Endothelial cell of umbilical vein (primary cell): ENCODE data around the gene MAX. TPM values are rescaled to one million over a fixed set of nuclear protein-coding genes. Genes with fewer than 3 reads are reported as not detected.

Source experiments
- BruUV-seq: library from RNA; stranded (reverse); fragments of 400-500 nt; replicated peaks from 2 replicates; lab custom pipeline; 2021; lab: Mats Ljungman, UMichigan
- CTCF ChIA-PET: fragments of 300-600, 350-600 bp; sonication (Branson Sonifier 250); formaldehyde crosslinking; loops from one replicate; lab custom pipeline; 2021; ENCODE audit warnings: antibody characterized with exemption, inconsistent platforms; lab: Charles Lee
- POLR2A ChIA-PET: fragments of 300-600, 350-600 bp; sonication (Branson Sonifier 250); formaldehyde crosslinking; loops from one replicate; lab custom pipeline; 2021; ENCODE audit warnings: antibody characterized with exemption, inconsistent platforms; lab: Charles Lee
- DNase-seq: peaks from one replicate; pipeline ENCODE4 v3.0.0-alpha.2; 2011; ENCODE audit warnings: low read depth, low spot score
- FAIRE-seq: peaks from 2 replicates; lab custom pipeline; 2011; peaks lifted over from hg19 to GRCh38; lab: Jason Lieb, UNC
- H2AFZ ChIP-seq: 2 replicates; pipeline ENCODE4 v1.6.0; 2012; ENCODE audit warnings: low read depth, low read length, control low read depth, inconsistent platforms
- H3K27ac ChIP-seq: 2 replicates; pipeline ENCODE4 v1.5.1; 2011; ENCODE audit warnings: low read depth, mild to moderate bottlenecking, control low read depth, low read length, moderate library complexity; ENCODE audit not compliant: insufficient read depth
- H3K27me3 ChIP-seq, 2 experiments: 2 replicates each; pipeline versions ENCODE4 v1.6.0 to v1.6.1; 2011; ENCODE audit warnings: low read length in 2 of 2, mixed read lengths in 1 of 2; ENCODE audit not compliant: control insufficient read depth in 2 of 2, insufficient read depth in 2 of 2
- H3K36me3 ChIP-seq, 2 experiments: 2 replicates in 1 of 2; 3 replicates in 1 of 2; pipeline ENCODE4 v1.5.1; 2011; ENCODE audit warnings: low read length in 2 of 2, mild to moderate bottlenecking in 1 of 2, moderate library complexity in 1 of 2; ENCODE audit not compliant: control insufficient read depth in 2 of 2, insufficient read depth in 2 of 2; ENCODE audit errors: extremely low read depth in 1 of 2
- H3K4me1 ChIP-seq: 3 replicates; pipeline ENCODE4 v1.5.1; 2011; ENCODE audit warnings: mild to moderate bottlenecking, low read length; ENCODE audit not compliant: control insufficient read depth, insufficient read depth; ENCODE audit errors: extremely low read depth
- H3K4me2 ChIP-seq: 2 replicates; pipeline ENCODE4 v1.6.1; 2011; ENCODE audit warnings: low read length, control low read depth, mixed read lengths; ENCODE audit not compliant: insufficient read depth
- H3K4me3 ChIP-seq, 3 experiments: fragments of 200-600 bp in 1 of 3; sonication (generic), shearing (Covaris generic) in 1 of 3; replicated peaks in 1 of 3; 2 replicates each; pipeline ENCODE4 v1.5.1; 2011 to 2016; ENCODE audit warnings: control low read depth in 3 of 3, low read length in 3 of 3, mild to moderate bottlenecking in 2 of 3, inconsistent platforms in 1 of 3, low read depth in 1 of 3, moderate library complexity in 1 of 3; ENCODE audit not compliant: insufficient read depth in 1 of 3
- H3K79me2 ChIP-seq: 2 replicates; pipeline ENCODE4 v1.6.0; 2012; ENCODE audit warnings: low read length, inconsistent platforms; ENCODE audit not compliant: control insufficient read depth, insufficient read depth
- H3K9ac ChIP-seq: replicated peaks from 2 replicates; pipeline ENCODE3; 2011; ENCODE audit warnings: low read length, control low read depth; ENCODE audit not compliant: insufficient read depth; ENCODE audit errors: extremely low read depth
- H3K9me1 ChIP-seq: replicated peaks from 3 replicates; pipeline ENCODE4 v1.6.0; 2011; ENCODE audit warnings: mild to moderate bottlenecking, low read length; ENCODE audit not compliant: control insufficient read depth, insufficient read depth; ENCODE audit errors: extremely low read depth
- H3K9me3 ChIP-seq: replicated peaks from 2 replicates; pipeline ENCODE4 v1.5.1; 2012; ENCODE audit warnings: low read length, inconsistent platforms; ENCODE audit not compliant: control insufficient read depth, insufficient read depth
- H4K20me1 ChIP-seq: replicated peaks from 2 replicates; pipeline ENCODE3; 2011; ENCODE audit warnings: mild to moderate bottlenecking, low read length; ENCODE audit not compliant: control insufficient read depth, insufficient read depth; ENCODE audit errors: extremely low read depth
- EZH2 ChIP-seq: IDR thresholded peaks from 2 replicates; pipeline ENCODE4 v1.6.1; 2012; ENCODE audit warnings: borderline replicate concordance, low read depth, mild to moderate bottlenecking, moderate library complexity, low read length, inconsistent platforms; ENCODE audit not compliant: severe bottlenecking
- FOS ChIP-seq: IDR thresholded peaks from 2 replicates; pipeline ENCODE4 v1.6.1; 2011; ENCODE audit warnings: mild to moderate bottlenecking, low read length, moderate library complexity, borderline replicate concordance; ENCODE audit not compliant: insufficient read depth
- GATA2 ChIP-seq: IDR thresholded peaks from 2 replicates; pipeline ENCODE4 v1.7.0; 2011; ENCODE audit warnings: low read depth, mild to moderate bottlenecking, moderate library complexity, mixed read lengths, low read length; ENCODE audit not compliant: insufficient read length, insufficient read depth
- JUN ChIP-seq: IDR thresholded peaks from 2 replicates; pipeline ENCODE4 v1.6.1; 2011; ENCODE audit warnings: borderline replicate concordance, low read depth; ENCODE audit not compliant: insufficient read length, insufficient read depth
- MYC ChIP-seq: IDR thresholded peaks from one replicate; pipeline ENCODE4 v1.6.1; 2011; ENCODE audit warnings: mild to moderate bottlenecking, low read depth, low read length
- POLR2A ChIP-seq: IDR thresholded peaks from 2 replicates; pipeline ENCODE4 v1.6.1; 2012; ENCODE audit warnings: low read depth, mild to moderate bottlenecking, control low read depth, low read length
- POLR2AphosphoS5 ChIP-seq: IDR thresholded peaks from 2 replicates; pipeline ENCODE4 v1.6.1; 2012; ENCODE audit warnings: low read depth, mild to moderate bottlenecking, control low read depth, low read length, moderate library complexity; ENCODE audit not compliant: insufficient read depth
- dilution Hi-C: fragments of 300-500 bp; cut with MboI; formaldehyde crosslinking; loops from one replicate; pipeline ENCODE4 v1.15.0; 2019; ENCODE audit warnings: low sequenced_read_pairs; ENCODE audit not compliant: extremely low pct_ligation_motif_present
- intact Hi-C: fragments of 100-400 bp; cut with micrococcal nuclease; formaldehyde crosslinking; loops from one replicate; pipeline ENCODE4 v1.10.0; 2022
- polyA plus RNA-seq, 4 experiments: library from polyadenylated mRNA; depleted of rRNA in 3 of 4; stranded (reverse) in 3 of 4; unstranded in 1 of 4; fragments of >200 nt; gene quantifications; 2 replicates each; pipeline versions ENCODE4 v1.2.1 to v1.2.3, GENCODE V29; 2011 to 2012; ENCODE audit warnings: missing spikeins in 1 of 4
- total RNA-seq: library from RNA; stranded (reverse); gene quantifications from 2 replicates; pipeline ENCODE4 v1.2.3, GENCODE V29; 2021
- TF ChIP-seq, protein P1 (sequence below), 2 donors: IDR thresholded peaks; 1 replicate in 1 of 2; 2 replicates in 1 of 2; pipeline ENCODE4 v1.5.1; 2011; ENCODE audit warnings: low read length in 2 of 2, mild to moderate bottlenecking in 2 of 2, moderate library complexity in 2 of 2, control low read depth in 1 of 2, inconsistent platforms in 1 of 2, low read depth in 1 of 2; ENCODE audit not compliant: insufficient read depth in 1 of 2; ENCODE audit errors: extremely low read depth in 1 of 2
- TF ChIP-seq, protein P2 (sequence below): IDR thresholded peaks from 2 replicates; pipeline ENCODE4 v1.6.1; 2011; ENCODE audit not compliant: insufficient read depth, insufficient read length

MAX gene
- total and polyA plus RNA-seq, 2 donors (not counting 3 experiments of a cell fraction or from before 2014, with no cell fraction given): 70.1 to 79.5 TPM

DNA sequence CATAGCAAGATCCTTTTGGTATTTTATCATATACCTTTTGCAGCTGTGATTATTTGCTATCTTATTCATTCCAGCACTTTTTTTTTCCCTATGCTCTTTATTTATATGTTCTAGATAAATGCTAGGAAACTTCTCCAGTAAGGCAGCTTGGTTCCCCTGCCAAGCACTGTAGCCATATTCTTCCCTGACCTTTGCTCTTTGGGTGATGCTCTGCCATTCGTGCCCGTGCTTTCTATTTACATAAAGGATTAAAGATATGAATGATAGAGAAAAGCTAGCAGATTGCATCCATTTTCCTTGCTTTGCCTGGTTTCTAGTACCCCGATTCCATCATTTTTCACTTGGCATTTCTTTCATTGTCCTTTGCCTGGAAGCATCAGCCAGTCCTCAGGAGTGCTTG, 73.4 kb downstream of the MAX start:
- FAIRE-seq (no peak), DNase-seq (no peak)
- no TSS peak for BruUV-seq
- no peaks in the 10 kb centered on the region for H3K9me1 ChIP-seq
- no peaks in the 10 kb centered on the region for H4K20me1 ChIP-seq
- no peak overlapping the region for H3K4me2 ChIP-seq
- dilution Hi-C loops: no loop called here
- H3K27me3 ChIP-seq: no peaks in the 10 kb centered on the region
- H3K36me3 ChIP-seq: peaks cover 0 to 2% of the 10 kb centered on the region in 2 experiments
- H3K4me3 ChIP-seq: no peak overlapping the region
- H3K79me2 ChIP-seq: no peaks in the 10 kb centered on the region
- CTCF ChIA-PET: interaction anchor here (1.1 to 3.8 kb wide), 2 partner anchors 9 to 13 kb away, joined by 3 to 18 read pairs; no protein-coding TSS in a partner anchor
- no peak overlapping the region for H2AFZ ChIP-seq
- POLR2A ChIA-PET: no interaction called here
- no peak overlapping the region for H3K9ac ChIP-seq
- H3K4me1 ChIP-seq: no peaks in the 10 kb centered on the region
- no peaks in the 10 kb centered on the region for H3K9me3 ChIP-seq
- no peak overlapping the region for H3K27ac ChIP-seq
- intact Hi-C loops: no loop called here
- TF ChIP-seq, protein P1, sequence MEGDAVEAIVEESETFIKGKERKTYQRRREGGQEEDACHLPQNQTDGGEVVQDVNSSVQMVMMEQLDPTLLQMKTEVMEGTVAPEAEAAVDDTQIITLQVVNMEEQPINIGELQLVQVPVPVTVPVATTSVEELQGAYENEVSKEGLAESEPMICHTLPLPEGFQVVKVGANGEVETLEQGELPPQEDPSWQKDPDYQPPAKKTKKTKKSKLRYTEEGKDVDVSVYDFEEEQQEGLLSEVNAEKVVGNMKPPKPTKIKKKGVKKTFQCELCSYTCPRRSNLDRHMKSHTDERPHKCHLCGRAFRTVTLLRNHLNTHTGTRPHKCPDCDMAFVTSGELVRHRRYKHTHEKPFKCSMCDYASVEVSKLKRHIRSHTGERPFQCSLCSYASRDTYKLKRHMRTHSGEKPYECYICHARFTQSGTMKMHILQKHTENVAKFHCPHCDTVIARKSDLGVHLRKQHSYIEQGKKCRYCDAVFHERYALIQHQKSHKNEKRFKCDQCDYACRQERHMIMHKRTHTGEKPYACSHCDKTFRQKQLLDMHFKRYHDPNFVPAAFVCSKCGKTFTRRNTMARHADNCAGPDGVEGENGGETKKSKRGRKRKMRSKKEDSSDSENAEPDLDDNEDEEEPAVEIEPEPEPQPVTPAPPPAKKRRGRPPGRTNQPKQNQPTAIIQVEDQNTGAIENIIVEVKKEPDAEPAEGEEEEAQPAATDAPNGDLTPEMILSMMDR (IDR thresholded peaks at IDR 0.05; ENCODE audit: extremely low read depth in 1 of 2, insufficient read depth in 1 of 2, low read depth in 1 of 2, low read length in 2 of 2): no peak

GRCh38 chr14:65027127-65027799, 75.1 kb downstream of the MAX start:
- no peaks in the 10 kb centered on the region for H3K9me1 ChIP-seq
- no peak overlapping the region for H3K27ac ChIP-seq
- no peak for TF ChIP-seq GATA2
- no peak for TF ChIP-seq EZH2
- no peak for TF ChIP-seq POLR2AphosphoS5
- no peak for TF ChIP-seq MYC
- TF ChIP-seq, protein P2, sequence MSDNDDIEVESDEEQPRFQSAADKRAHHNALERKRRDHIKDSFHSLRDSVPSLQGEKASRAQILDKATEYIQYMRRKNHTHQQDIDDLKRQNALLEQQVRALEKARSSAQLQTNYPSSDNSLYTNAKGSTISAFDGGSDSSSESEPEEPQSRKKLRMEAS: no peak
- no peak for TF ChIP-seq JUN
- TF ChIP-seq, protein P1 (IDR thresholded peaks at IDR 0.05; ENCODE audit: extremely low read depth in 1 of 2, insufficient read depth in 1 of 2, low read depth in 1 of 2, low read length in 2 of 2): no peak
- TF ChIP-seq FOS: no peak
- TF ChIP-seq POLR2A: no peak
- POLR2A ChIA-PET: no interaction called here
- DNase-seq (no peak), FAIRE-seq (no peak)
- no peak overlapping the region for H3K4me2 ChIP-seq
- H3K27me3 ChIP-seq: no peaks in the 10 kb centered on the region
- H4K20me1 ChIP-seq: no peaks in the 10 kb centered on the region
- intact Hi-C loops (no loop called here), dilution Hi-C loops (no loop called here)
- BruUV-seq: no TSS peak
- no peak overlapping the region for H3K4me3 ChIP-seq
- no peak overlapping the region for H3K9ac ChIP-seq
- no peak overlapping the region for H2AFZ ChIP-seq
- H3K9me3 ChIP-seq: no peaks in the 10 kb centered on the region
- no peaks in the 10 kb centered on the region for H3K4me1 ChIP-seq
- H3K36me3 ChIP-seq: peaks cover 0 to under 1% of the 10 kb centered on the region in 2 experiments
- no peaks in the 10 kb centered on the region for H3K79me2 ChIP-seq
- CTCF ChIA-PET: no interaction called here
